ENCODE data around the gene CYP2R1.

Gene CYP2R1

DNA sequence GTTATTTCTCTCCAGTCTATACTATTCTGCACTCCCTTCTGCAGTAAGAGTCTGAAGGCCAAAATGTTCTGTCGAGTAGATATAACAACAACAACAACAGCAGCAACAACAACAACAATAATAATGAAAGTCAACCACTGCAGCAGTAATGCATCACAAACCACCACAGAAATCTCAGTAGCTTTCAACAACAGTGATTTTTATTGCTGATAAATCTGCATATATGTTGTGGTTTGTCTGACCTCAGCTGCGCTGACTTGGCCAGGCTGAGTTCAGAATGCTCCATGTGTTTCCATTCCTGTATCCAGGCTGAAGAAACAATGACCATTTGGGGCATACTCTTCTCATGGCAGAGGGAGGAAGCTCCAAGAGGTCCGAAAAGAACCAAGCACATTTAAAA, 32.3 kb upstream of the CYP2R1 start:
- no peak for TF ChIP-seq ZFX (IDR thresholded peaks at IDR 0.05; ENCODE audit: borderline replicate concordance)
- TF ChIP-seq, protein P1, sequence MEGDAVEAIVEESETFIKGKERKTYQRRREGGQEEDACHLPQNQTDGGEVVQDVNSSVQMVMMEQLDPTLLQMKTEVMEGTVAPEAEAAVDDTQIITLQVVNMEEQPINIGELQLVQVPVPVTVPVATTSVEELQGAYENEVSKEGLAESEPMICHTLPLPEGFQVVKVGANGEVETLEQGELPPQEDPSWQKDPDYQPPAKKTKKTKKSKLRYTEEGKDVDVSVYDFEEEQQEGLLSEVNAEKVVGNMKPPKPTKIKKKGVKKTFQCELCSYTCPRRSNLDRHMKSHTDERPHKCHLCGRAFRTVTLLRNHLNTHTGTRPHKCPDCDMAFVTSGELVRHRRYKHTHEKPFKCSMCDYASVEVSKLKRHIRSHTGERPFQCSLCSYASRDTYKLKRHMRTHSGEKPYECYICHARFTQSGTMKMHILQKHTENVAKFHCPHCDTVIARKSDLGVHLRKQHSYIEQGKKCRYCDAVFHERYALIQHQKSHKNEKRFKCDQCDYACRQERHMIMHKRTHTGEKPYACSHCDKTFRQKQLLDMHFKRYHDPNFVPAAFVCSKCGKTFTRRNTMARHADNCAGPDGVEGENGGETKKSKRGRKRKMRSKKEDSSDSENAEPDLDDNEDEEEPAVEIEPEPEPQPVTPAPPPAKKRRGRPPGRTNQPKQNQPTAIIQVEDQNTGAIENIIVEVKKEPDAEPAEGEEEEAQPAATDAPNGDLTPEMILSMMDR (IDR thresholded peaks at IDR 0.05): no peak
- no peak overlapping the region for H3K27ac ChIP-seq

GRCh38 chr11:14916403-14916802, 24.4 kb upstream of the CYP2R1 start:
- TF ChIP-seq, protein P1 (IDR thresholded peaks at IDR 0.05): no peak
- no peak for TF ChIP-seq ZFX (IDR thresholded peaks at IDR 0.05; ENCODE audit: borderline replicate concordance)
- no peak overlapping the region for H3K27ac ChIP-seq

DNA sequence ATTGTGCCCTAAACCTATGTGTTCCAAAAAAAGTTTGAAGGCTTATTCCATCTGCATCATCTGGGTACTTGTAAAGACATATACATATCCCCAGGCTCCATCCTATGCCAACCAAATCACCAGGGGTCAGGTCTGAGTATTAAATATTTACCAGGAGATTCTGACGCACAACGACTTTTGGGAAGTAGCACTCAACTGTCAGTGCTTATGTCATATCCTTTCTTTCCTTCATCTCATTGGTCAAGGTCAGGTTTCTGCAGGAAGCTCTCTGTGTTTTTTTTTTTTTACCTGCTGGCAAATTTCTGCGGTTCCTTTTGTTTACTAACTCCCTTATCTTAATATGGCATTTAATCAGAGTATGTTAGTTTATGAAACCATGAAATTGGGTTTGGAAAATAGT, 22.5 kb upstream of the CYP2R1 start:
- no peak for TF ChIP-seq ZFX (IDR thresholded peaks at IDR 0.05; ENCODE audit: borderline replicate concordance)
- TF ChIP-seq, protein P1 (IDR thresholded peaks at IDR 0.05): no peak

DNA sequence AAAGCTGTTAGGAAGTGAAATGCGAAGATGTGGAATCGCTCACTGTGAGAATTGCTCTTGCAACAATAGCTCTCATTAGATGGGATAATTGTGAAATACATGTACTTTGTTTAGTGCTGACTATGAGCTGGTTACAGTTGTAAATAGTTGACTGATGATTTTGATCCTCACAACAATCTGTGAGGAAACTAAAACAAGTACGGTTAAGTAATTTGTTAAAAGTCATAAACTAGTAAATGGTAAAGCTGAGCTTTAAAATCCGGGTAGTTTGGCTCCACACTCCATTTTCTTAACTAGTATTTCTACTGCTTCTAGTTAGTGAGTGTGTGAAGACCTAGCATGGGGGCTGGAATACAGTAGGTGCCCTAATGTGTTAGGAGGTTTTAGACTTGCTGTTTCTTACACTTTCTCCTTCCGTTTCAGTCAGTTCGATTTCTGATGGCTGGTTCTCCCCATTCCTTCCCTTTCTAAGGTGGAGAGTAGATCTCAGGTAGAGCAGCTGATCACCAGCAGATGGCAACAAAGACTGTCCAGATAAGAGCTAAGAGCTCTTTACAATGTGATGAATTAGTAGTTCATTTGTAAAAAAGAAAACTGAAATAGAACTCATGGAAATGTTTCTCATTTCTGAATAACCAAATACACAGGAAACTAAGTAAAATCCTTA, 16.3 kb upstream of the CYP2R1 start:
- no peak for TF ChIP-seq ZFX (IDR thresholded peaks at IDR 0.05; ENCODE audit: borderline replicate concordance)
- TF ChIP-seq, protein P1 (IDR thresholded peaks at IDR 0.05): peak; percentile 75
- H3K27ac ChIP-seq: no peak overlapping the region

More for the DNA sequence above, 22.5 kb upstream of the CYP2R1 start:
- no peak overlapping the region for H3K27ac ChIP-seq

DNA sequence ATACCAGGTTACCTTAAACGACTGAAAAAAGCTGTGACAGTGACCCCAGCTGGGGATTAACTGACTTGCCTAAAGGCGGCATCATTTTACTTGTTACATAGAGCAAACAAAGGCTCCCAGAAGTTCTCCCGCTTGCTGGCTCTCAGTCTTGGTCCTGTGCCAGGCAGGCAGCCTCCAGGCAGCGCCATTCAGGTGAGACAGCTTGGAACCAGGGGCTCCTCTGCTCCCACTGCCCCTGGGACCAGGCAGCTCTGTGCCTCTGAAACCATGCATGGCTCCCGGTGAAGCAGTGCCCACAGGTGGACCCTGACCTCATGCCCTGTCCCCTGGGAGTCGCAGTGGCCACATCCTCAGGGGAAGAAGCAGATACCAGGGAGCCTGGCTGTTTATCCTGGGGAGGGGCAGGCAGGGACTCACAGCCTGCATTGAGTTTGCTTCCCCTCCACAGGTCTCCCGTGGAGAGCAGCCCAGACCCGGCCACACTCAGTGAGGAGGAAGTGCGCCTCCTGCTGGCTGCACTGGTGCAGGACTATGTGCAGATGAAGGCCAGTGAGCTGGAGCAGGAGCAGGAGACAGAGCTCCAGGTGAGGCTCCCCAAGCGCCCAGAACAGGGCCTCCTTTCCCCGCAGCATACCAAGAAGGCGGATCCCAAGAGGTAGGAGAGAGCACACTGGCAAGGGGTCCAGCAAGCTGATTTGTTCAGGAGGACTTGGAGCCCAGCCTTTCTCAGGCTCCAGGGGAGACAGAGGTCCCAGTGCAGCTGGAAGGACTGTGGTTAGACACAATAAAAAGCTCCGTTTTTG, 15.6 kb upstream of the CYP2R1 start:
- no peak overlapping the region for H3K27ac ChIP-seq
- TF ChIP-seq, protein P1 (IDR thresholded peaks at IDR 0.05): peak; percentile 88
- no peak for TF ChIP-seq ZFX (IDR thresholded peaks at IDR 0.05; ENCODE audit: borderline replicate concordance)

- TF ChIP-seq, protein P1 (IDR thresholded peaks at IDR 0.05): no peak
- TF ChIP-seq ZFX (IDR thresholded peaks at IDR 0.05; ENCODE audit: borderline replicate concordance): no peak
- H3K27ac ChIP-seq: no peak overlapping the region
These were observed 15.0 kb upstream of the CYP2R1 start for GRCh38 chr11:14906993-14907392.

DNA sequence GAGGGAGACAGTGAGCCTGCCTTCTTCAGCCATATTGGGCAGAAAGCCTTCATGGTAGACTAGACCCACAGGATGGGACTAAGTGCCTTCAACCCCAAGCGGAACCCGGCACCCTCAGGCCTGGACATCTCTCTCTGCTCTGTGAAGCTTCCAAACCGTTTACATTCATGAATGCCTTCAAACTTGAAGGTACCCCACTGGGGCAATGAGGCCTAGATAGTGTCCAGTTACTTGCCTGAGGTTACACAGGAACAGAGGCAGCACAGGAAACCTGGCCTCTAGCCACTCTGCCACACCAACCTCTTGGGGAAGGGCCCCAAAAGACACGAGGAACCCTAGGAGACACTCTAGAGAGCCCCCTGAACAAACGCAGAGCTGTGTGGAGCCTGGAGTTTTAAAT, 14.5 kb upstream of the CYP2R1 start:
- no peak overlapping the region for H3K27ac ChIP-seq
- TF ChIP-seq, protein P1 (IDR thresholded peaks at IDR 0.05): no peak
- TF ChIP-seq ZFX (IDR thresholded peaks at IDR 0.05; ENCODE audit: borderline replicate concordance): no peak
